GM23248 (cell line): ENCODE results near the gene CHST8.

ENCODE experiments used
- EZH2 ChIP-seq: fragments of 200-600 bp; sonication (generic); IDR thresholded peaks from 2 replicates; pipeline ENCODE4 v1.6.1; 2018; ENCODE audit warnings: antibody characterized with exemption, mild to moderate bottlenecking; ENCODE audit not compliant: insufficient read depth, poor library complexity, severe bottlenecking
- EZH2phosphoT487 ChIP-seq: fragments of 200-600 bp; sonication (generic); IDR thresholded peaks from 2 replicates; pipeline ENCODE4 v1.6.1; 2018; ENCODE audit warnings: antibody characterized with exemption, moderate library complexity, mild to moderate bottlenecking, low read depth; ENCODE audit not compliant: insufficient read depth

DNA sequence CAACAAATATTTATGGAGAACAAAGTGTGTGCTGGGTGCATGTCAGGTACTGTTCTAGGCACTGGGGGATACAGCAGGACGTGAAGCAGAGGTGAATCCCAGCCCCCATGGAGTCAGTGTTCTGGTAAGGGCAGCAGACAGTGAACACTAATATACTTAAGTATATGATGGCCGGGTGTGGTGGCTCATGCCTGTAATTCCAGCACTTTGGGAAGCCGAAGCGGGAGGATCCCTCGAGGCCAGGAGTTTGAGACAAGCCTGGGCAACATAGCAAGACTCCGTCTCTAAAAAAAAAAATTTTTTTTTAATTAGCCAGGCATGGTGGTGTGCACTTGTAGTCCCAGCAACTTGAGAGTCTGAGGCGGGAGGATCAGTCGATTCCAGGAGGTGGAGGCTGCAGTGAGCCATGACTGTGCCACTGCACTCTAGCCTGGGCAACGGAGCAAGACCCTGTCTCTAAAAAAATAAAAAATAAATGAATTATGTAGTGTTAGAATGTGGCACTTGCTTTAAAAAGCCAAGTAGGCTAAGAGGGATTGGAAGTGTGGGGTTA is 22.6 kb downstream of the CHST8 start:
- TF ChIP-seq EZH2phosphoT487 (no peak), EZH2 (no peak)
